Vagina (tissue), 2 donors: ENCODE data around the gene IVNS1ABP. TPM values are rescaled to one million over a fixed set of nuclear protein-coding genes. Genes with fewer than 3 reads are reported as not detected.

Experiments used
- DNase-seq, 2 donors: peaks; one replicate each; pipeline ENCODE4 v3.0.0-alpha.2; 2017; ENCODE audit errors: extremely low spot score in 2 of 2
- H3K27ac ChIP-seq: fragments of 200-600 bp; sonication (generic); one replicate; pipeline ENCODE4 v1.5.1; 2019
- H3K27me3 ChIP-seq: fragments of 200-600 bp; sonication (generic); one replicate; pipeline ENCODE4 v1.5.1; 2019
- H3K36me3 ChIP-seq, 2 donors: fragments of 200-600 bp; sonication (generic); one replicate each; pipeline ENCODE4 v1.5.1; 2017 to 2019
- H3K4me1 ChIP-seq: fragments of 200-600 bp; sonication (generic); one replicate; pipeline ENCODE4 v1.5.1; 2019
- H3K4me3 ChIP-seq, 2 donors: fragments of 200-600 bp; sonication (generic); 1 replicate in 1 of 2; 2 replicates in 1 of 2; pipeline ENCODE4 v1.5.1; 2016 to 2019
- H3K9me3 ChIP-seq: fragments of 200-600 bp; sonication (generic); one replicate; pipeline ENCODE4 v1.5.1; 2019
- POLR2A ChIP-seq, 2 donors: fragments of 450-650 bp; IDR thresholded peaks; one replicate each; pipeline ENCODE4 v1.6.1; 2017; ENCODE audit warnings: antibody characterized with exemption in 2 of 2, mild to moderate bottlenecking in 2 of 2, moderate library complexity in 2 of 2
- POLR2AphosphoS5 ChIP-seq, 2 donors: sonication (generic); formaldehyde crosslinking; IDR thresholded peaks; one replicate each; pipeline ENCODE4 v1.9.0; 2017; ENCODE audit warnings: antibody characterized with exemption in 2 of 2, mild to moderate bottlenecking in 2 of 2, low read depth in 1 of 2; ENCODE audit not compliant: insufficient read depth in 1 of 2
- intact Hi-C: fragments of 100-400 bp; cut with DNase I; formaldehyde crosslinking; loops from one replicate; pipeline ENCODE4 v1.15.1; 2023
- total RNA-seq: library from RNA; depleted of rRNA; stranded (reverse); fragments of >200 nt; gene quantifications from one replicate; pipeline ENCODE4 v1.2.3, GENCODE V29; 2016
- TF ChIP-seq, protein P1 (sequence below), 3 experiments: fragments of 450-650 bp in 2 of 3; fragments of 200-600 bp in 1 of 3; sonication (generic) in 1 of 3; IDR thresholded peaks; one replicate each; pipeline ENCODE4 v1.5.1; 2017 to 2019; ENCODE audit warnings: antibody characterized with exemption in 3 of 3, mild to moderate bottlenecking in 2 of 3, moderate library complexity in 2 of 3

The IVNS1ABP gene
- total RNA-seq, 1 donor from 2014 or later, result 125 TPM

DNA sequence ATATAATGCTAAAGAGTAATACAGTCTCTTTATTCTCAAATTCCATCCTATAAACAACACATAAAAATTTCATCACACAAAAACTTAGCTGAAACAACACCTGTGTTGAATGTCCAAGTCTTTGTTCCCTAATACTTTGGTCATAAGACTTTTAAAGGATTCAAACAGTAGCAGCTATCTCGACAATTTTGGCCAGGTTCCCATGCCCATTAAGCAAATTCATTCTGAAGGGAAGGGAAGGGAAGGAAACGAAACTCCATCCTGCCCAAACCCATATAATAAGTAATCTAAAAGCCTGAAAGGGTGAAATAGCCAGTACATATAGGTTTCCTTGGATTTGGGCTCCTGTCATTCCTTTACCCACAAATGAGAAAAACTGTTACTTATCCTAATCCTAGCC, 7.5 kb downstream of the IVNS1ABP start:
- Histone ChIP-seq H3K27me3 (no peaks in the 10 kb centered on the region), H3K27ac (no peak overlapping the region)

DNA sequence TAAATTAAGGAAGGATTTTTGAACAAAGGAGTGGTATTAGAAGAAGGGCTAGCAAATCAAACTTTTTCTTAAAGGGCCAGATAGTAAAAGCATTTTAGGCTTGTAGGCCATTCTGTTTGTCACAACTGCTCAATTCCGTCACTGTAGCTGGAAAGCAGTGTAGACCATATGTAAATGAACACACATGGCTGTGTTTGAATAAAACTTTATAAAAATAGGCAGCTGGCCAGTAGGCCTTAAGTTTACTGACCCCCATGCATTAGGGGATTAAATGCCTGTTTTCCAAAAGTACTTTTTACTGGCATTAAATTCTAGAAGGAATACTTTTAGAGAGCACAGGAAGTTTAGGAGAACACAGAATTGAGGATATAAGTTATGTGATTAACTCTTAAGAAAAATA, 8.9 kb downstream of the IVNS1ABP start:
- no peaks in the 10 kb centered on the region for H3K27me3 ChIP-seq

More for the DNA sequence above, 7.5 kb downstream of the IVNS1ABP start:
- Histone ChIP-seq H3K4me3 (no peak overlapping the region), H3K9me3 (no peaks in the 10 kb centered on the region), H3K4me1 (peaks cover 44% of the 10 kb centered on the region), H3K36me3 (peaks cover 0 to 53% of the 10 kb centered on the region in 2 donors)
- TF ChIP-seq POLR2A (IDR thresholded peaks at IDR 0.05), result no peak
- TF ChIP-seq POLR2AphosphoS5 (IDR thresholded peaks at IDR 0.05; ENCODE audit: insufficient read depth in 1 of 2, low read depth in 1 of 2), result no peak
- TF ChIP-seq, protein P1, sequence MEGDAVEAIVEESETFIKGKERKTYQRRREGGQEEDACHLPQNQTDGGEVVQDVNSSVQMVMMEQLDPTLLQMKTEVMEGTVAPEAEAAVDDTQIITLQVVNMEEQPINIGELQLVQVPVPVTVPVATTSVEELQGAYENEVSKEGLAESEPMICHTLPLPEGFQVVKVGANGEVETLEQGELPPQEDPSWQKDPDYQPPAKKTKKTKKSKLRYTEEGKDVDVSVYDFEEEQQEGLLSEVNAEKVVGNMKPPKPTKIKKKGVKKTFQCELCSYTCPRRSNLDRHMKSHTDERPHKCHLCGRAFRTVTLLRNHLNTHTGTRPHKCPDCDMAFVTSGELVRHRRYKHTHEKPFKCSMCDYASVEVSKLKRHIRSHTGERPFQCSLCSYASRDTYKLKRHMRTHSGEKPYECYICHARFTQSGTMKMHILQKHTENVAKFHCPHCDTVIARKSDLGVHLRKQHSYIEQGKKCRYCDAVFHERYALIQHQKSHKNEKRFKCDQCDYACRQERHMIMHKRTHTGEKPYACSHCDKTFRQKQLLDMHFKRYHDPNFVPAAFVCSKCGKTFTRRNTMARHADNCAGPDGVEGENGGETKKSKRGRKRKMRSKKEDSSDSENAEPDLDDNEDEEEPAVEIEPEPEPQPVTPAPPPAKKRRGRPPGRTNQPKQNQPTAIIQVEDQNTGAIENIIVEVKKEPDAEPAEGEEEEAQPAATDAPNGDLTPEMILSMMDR (IDR thresholded peaks at IDR 0.05), result no peak
- DNase-seq, result no peak
- intact Hi-C loops, result no loop called here

DNA sequence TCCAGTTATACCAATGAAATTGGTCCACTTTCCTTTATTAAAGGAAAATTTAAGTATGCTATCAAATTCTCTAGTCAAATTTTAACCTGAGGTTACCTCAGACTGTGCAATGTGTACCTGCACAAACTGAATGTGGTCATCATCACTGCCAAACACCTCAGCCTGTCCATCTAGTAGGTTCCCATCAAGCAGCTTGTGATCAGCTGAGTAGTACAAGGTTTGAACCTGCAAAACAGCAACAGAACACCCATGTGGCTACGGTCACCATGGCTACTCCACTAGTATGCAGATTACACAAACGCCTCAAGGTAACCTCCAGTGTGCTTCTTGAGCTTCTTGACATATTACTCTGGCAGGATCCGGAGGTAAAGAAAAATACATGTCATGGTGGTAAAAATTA, 11.6 kb downstream of the IVNS1ABP start:
- Histone ChIP-seq H3K9me3 (no peaks in the 10 kb centered on the region), H3K27ac (no peak overlapping the region), H3K27me3 (no peaks in the 10 kb centered on the region), H3K36me3 (peaks cover 0 to 91% of the 10 kb centered on the region in 2 donors), H3K4me3 (no peak overlapping the region), H3K4me1 (peaks cover 8% of the 10 kb centered on the region)
- intact Hi-C loops, result no loop called here
- DNase-seq, result no peak
- no peak for TF ChIP-seq POLR2AphosphoS5 (IDR thresholded peaks at IDR 0.05; ENCODE audit: insufficient read depth in 1 of 2, low read depth in 1 of 2)
- TF ChIP-seq, protein P1 (IDR thresholded peaks at IDR 0.05), result no peak
- TF ChIP-seq POLR2A (IDR thresholded peaks at IDR 0.05), result no peak

More for the DNA sequence above, 8.9 kb downstream of the IVNS1ABP start:
- intact Hi-C loops, result no loop called here
- peaks cover 29% of the 10 kb centered on the region for H3K4me1 ChIP-seq
- no peak for DNase-seq
- peaks cover 0 to 67% of the 10 kb centered on the region in 2 donors for H3K36me3 ChIP-seq
- no peaks in the 10 kb centered on the region for H3K9me3 ChIP-seq
- TF ChIP-seq POLR2AphosphoS5 (IDR thresholded peaks at IDR 0.05; ENCODE audit: insufficient read depth in 1 of 2, low read depth in 1 of 2) (no peak), POLR2A (IDR thresholded peaks at IDR 0.05) (no peak)
- TF ChIP-seq, protein P1 (IDR thresholded peaks at IDR 0.05), result no peak
- no peak overlapping the region for H3K4me3 ChIP-seq
- H3K27ac ChIP-seq, result no peak overlapping the region

DNA sequence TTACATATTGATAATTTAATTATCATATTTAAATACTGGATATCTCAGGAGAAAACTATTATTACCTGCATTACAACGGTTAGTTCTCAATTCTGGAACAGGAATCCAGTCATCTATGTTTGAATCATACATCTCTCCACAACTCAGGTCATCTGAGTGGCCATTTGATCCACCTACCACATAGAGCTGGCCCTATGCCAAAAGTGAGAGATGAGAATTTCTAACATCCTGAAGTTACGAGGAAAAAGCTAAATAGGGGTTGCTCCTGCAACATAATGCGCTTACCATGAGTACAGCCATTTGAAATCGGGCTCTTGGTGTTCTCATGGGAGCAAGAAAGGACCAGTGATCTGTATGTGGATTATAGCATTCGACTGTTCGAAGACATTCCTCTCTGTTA, 16.9 kb downstream of the IVNS1ABP start:
- intact Hi-C loops, result no loop called here
- Histone ChIP-seq H3K4me3 (no peak overlapping the region), H3K9me3 (no peaks in the 10 kb centered on the region), H3K4me1 (no peaks in the 10 kb centered on the region), H3K27ac (no peak overlapping the region), H3K27me3 (no peaks in the 10 kb centered on the region), H3K36me3 (peaks cover 0 to 88% of the 10 kb centered on the region in 2 donors)
- no peak for DNase-seq
- TF ChIP-seq POLR2AphosphoS5 (IDR thresholded peaks at IDR 0.05; ENCODE audit: insufficient read depth in 1 of 2, low read depth in 1 of 2), result no peak
- TF ChIP-seq, protein P1 (IDR thresholded peaks at IDR 0.05), result no peak
- TF ChIP-seq POLR2A (IDR thresholded peaks at IDR 0.05), result no peak

DNA sequence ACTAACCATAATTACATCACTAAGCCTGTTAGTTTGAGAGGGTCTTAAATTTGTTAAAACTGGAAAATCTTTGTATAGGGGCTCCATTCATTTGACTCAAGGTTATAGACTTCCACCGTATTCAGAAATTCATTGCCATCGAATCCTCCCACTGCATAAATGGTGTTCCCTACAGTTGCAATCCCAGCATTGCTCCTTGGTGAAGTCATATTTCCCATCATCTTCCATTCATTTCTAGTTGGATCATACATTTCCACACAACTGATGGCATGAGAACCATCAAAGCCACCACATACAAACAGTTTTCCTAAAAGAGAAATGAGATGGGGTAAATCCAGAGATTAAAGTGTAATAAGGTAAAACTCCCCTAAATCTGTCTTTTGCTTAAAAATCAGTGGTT, 19.1 kb downstream of the IVNS1ABP start:
- H3K4me1 ChIP-seq, result peaks cover 2% of the 10 kb centered on the region
- TF ChIP-seq, protein P1 (IDR thresholded peaks at IDR 0.05), result no peak
- no peak for TF ChIP-seq POLR2A (IDR thresholded peaks at IDR 0.05)
- no peak for TF ChIP-seq POLR2AphosphoS5 (IDR thresholded peaks at IDR 0.05; ENCODE audit: insufficient read depth in 1 of 2, low read depth in 1 of 2)
- H3K27ac ChIP-seq, result no peak overlapping the region
- no peak overlapping the region for H3K4me3 ChIP-seq
- H3K9me3 ChIP-seq, result no peaks in the 10 kb centered on the region
- peaks cover 0 to 66% of the 10 kb centered on the region in 2 donors for H3K36me3 ChIP-seq
- no peak for DNase-seq
- intact Hi-C loops, result no loop called here
- H3K27me3 ChIP-seq, result no peaks in the 10 kb centered on the region
